Measurements from ENCODE around the gene LRRC42.
A peak's percentile ranks its signal among the peaks of the same experiment; 100 is the strongest.

Gene LRRC42

DNA sequence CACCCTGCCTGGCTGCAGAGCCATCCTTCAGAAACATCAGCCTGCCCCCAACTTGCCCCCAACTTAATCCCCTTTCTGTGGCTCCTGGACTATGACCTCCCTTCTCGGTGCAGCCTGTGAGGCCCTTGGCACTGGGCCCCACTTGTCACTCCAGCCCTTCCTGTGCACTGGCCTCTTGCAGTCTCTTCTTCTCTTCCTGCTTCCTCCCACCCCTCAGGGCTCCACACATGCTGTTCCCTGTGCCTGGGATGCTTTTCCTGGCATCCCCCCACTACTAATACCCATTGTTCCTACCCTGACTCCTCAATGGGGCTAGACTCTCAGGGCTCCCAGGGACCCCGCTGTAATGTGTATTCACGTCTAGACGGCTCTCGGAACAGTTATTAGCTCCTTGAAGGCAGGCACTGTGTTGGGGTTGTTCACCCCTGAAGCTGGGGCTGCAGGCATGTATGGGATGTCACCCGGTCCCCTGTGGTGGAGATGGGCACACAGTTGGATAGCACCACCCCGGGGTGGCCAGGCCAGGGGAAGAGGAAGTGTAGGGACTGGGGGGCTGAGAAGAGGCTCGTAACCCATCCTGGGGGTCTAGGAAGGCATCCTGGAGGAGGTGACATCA, 67.4 kb downstream of the LRRC42 start:
- peak in 1 of 2 donors; percentile 27 for DNase-seq
- H3K27me3 ChIP-seq, result peaks cover 0 to 56% of the 10 kb centered on the region in 2 donors
- H3K4me3 ChIP-seq, result no peak overlapping the region
- H3K27ac ChIP-seq, result no peak overlapping the region
- H3K9me3 ChIP-seq, result no peaks in the 10 kb centered on the region
- TF ChIP-seq, protein P1, sequence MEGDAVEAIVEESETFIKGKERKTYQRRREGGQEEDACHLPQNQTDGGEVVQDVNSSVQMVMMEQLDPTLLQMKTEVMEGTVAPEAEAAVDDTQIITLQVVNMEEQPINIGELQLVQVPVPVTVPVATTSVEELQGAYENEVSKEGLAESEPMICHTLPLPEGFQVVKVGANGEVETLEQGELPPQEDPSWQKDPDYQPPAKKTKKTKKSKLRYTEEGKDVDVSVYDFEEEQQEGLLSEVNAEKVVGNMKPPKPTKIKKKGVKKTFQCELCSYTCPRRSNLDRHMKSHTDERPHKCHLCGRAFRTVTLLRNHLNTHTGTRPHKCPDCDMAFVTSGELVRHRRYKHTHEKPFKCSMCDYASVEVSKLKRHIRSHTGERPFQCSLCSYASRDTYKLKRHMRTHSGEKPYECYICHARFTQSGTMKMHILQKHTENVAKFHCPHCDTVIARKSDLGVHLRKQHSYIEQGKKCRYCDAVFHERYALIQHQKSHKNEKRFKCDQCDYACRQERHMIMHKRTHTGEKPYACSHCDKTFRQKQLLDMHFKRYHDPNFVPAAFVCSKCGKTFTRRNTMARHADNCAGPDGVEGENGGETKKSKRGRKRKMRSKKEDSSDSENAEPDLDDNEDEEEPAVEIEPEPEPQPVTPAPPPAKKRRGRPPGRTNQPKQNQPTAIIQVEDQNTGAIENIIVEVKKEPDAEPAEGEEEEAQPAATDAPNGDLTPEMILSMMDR (IDR thresholded peaks at IDR 0.05), result no peak
- H3K36me3 ChIP-seq, result no peaks in the 10 kb centered on the region
- H3K4me1 ChIP-seq, result no peaks in the 10 kb centered on the region
- intact Hi-C loops (cut with DNase I; ENCODE audit: low total_unique reads), result no loop called here

DNA sequence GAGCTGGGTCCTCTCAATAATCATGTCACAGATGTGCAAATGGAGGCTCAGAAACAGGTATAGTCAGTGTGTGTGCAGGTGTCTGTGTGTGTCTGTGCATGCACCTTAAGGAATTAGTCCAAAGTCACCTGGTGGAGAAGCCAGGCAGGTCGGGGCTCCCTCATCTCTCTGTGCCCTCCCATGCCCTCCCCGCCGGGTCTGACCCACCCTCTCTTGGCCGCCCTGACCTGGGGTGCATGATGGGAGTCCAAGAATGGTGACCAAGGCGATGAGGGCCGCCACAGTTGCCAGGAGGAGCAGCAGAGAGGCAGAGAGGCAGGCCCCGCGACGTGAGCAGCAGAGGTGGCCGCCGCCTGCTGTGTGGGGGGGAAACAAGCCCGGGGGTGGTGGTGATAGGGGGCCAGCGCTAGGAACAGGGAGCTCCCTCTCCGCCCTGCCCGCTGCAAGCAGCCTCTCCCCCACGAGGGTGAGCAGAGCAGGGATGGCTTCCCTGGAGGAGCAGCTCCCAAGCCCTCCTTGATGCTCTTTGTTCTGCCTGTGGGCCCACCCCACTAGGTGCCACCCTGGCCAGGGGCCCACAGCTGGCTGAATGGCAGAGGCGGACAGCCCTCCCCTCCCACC, 68.0 kb downstream of the LRRC42 start:
- Histone ChIP-seq H3K27me3 (peaks cover 0 to 50% of the 10 kb centered on the region in 2 donors), H3K4me1 (no peaks in the 10 kb centered on the region), H3K9me3 (no peaks in the 10 kb centered on the region), H3K4me3 (no peak overlapping the region), H3K36me3 (no peaks in the 10 kb centered on the region), H3K27ac (no peak overlapping the region)
- intact Hi-C loops (cut with DNase I; ENCODE audit: low total_unique reads), result no loop called here
- DNase-seq, result peak in 1 of 2 donors; percentile 53
- TF ChIP-seq, protein P1 (IDR thresholded peaks at IDR 0.05), result no peak

DNA sequence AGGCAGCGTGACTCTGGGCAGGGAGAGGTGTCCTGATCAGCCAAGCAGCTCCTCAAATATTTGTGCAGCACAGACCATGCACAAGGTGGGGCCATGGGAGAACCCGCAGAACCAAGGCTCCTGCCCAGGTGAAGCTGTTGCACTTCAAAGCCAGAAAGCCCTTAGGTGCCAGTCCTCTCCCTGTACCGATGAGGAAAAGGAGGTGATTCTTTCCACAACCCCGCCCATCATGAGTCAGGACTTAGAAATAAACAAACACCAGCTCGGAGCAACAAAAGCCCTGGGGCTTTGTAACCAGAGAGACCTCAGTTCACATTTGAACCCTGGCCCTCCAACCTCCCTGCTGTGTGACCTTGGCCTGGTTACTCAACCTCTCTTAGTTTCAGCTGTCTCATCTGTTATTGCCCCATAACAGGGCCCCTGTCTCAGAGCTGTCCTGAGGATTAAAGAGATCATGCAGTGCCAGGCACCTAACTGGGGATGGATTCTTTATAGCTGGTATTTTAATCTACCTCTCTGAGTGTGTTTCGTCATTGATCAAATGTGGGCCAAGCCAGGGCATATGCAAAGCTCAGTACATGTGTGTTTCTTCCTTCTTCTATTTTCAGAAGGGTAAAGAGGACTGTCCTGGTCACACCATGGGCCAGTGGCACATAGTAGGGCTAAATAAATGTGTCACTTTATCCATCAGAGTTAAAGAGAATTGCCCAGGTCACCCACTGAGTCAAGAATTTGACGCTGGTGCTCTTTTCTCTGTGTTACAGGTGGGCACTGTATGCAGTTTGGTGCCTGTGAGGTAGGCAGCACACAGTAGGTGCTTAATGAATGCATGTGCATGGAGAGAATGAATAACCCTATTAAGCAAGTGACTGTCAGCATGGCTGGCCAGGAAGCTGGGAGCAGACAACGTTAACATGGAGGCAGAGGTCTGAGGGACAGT, 70.5 kb downstream of the LRRC42 start:
- Histone ChIP-seq H3K27me3 (peaks cover 0 to 38% of the 10 kb centered on the region in 2 donors), H3K27ac (no peak overlapping the region), H3K36me3 (no peaks in the 10 kb centered on the region), H3K4me3 (no peak overlapping the region), H3K9me3 (no peaks in the 10 kb centered on the region), H3K4me1 (no peaks in the 10 kb centered on the region)
- intact Hi-C loops (cut with DNase I; ENCODE audit: low total_unique reads), result no loop called here
- no peak for DNase-seq
- TF ChIP-seq, protein P1 (IDR thresholded peaks at IDR 0.05), result no peak

All from tibial artery (tissue), 4 donors.